ENCODE measurements around the gene RWDD3. TPM values are rescaled to one million over a fixed set of nuclear protein-coding genes. Genes with fewer than 3 reads are reported as not detected.

The RWDD3 gene
- total RNA-seq, 1 experiment from 2014 or later: 15.3 TPM

DNA sequence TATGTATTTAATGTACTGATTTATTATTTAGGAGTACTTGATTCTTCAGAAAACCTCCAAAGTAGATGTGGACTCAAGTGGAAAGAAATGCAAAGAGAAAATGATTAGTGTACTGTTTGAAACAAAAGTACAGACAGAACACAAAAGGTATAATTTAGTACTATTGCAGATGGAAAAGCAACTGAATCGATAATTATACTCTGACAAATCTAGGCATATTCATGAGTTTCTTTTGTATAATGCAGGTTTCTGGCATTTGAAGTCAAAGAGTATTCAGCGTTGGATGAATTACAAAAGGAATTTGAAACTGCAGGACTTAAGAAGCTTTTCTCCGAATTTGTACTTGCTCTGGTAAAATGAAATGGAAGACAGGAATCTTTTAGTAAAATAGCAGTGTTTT is 12.5 kb downstream of the RWDD3 start:
- H3K23ac ChIP-seq (ENCODE audit: insufficient read length, low read depth, low read length): no peak overlapping the region
- Mint-ChIP-seq H3K36me3 (ENCODE audit: insufficient read depth in 1 of 3, low read depth in 3 of 3) (peaks cover 8 to 36% (median 18%) of the 10 kb centered on the region in 3 experiments), H3K4me3 (no peak overlapping the region), H3K9me3 (peaks cover 8% of the 10 kb centered on the region in 2 experiments; a peak in 4 of 5 replicates), H3K27ac (peak overlapping the region; percentile 31 to 97 (median 86); a peak in 5 of 7 replicates), H3K27me3 (ENCODE audit: low read depth) (no peaks in the 10 kb centered on the region), H3K4me1 (peaks cover 15 to 21% of the 10 kb centered on the region in 2 experiments)
- no peak overlapping the region for H2BK120ac ChIP-seq (ENCODE audit: low read depth, low read length, poor library complexity, severe bottlenecking)
- no peak overlapping the region for H3K4ac ChIP-seq (ENCODE audit: low read depth, low read length)
- no peak overlapping the region for H4K91ac ChIP-seq (ENCODE audit: insufficient read length, low read depth, low read length)
- WGBS (ENCODE audit: extremely low coverage, insufficient read length, low lambda C conversion rate): no CpG with 5 or more reads among the region's 3 CpGs
- no peak overlapping the region for H2AFZ ChIP-seq (ENCODE audit: low read length)
- H3K18ac ChIP-seq (ENCODE audit: insufficient read length, low read depth, low read length): no peak overlapping the region
- TF ChIP-seq CTCF (conservative IDR thresholded peaks at IDR 0.05): no peak
- H3K27ac ChIP-seq (ENCODE audit: insufficient read length, low read depth, low read length): no peak overlapping the region
- H4K8ac ChIP-seq (replicated peaks; ENCODE audit: insufficient read length, low read depth, low read length): no peak overlapping the region
- peaks cover 3% of the 10 kb centered on the region for H3K9me3 ChIP-seq (ENCODE audit: control insufficient read depth, low read depth, low read length)
- no peaks in the 10 kb centered on the region for H3K23me2 ChIP-seq (ENCODE audit: insufficient read length, low read depth, low read length, poor library complexity, severe bottlenecking)
- no peak overlapping the region for H3K9ac ChIP-seq (ENCODE audit: extremely low read depth, insufficient read length, low read length)
- no peak for DNase-seq
- H2BK5ac ChIP-seq (ENCODE audit: insufficient read length, low read length): no peak overlapping the region
- no peak overlapping the region for H2BK12ac ChIP-seq (ENCODE audit: insufficient read length, low read depth, low read length)
- H3T11ph ChIP-seq (ENCODE audit: low read length): no peak overlapping the region
- no peaks in the 10 kb centered on the region for H4K20me1 ChIP-seq (ENCODE audit: control insufficient read depth, insufficient read depth, insufficient read length)
- H3K79me2 ChIP-seq (ENCODE audit: insufficient read depth, low read length): no peaks in the 10 kb centered on the region
- H3K27me3 ChIP-seq (ENCODE audit: insufficient read depth, low read length): no peaks in the 10 kb centered on the region
- H2AK5ac ChIP-seq (ENCODE audit: insufficient read length, low read length): no peak overlapping the region
- H2BK20ac ChIP-seq (ENCODE audit: low read depth, low read length, poor library complexity, severe bottlenecking): no peak overlapping the region
- H3K14ac ChIP-seq (ENCODE audit: insufficient read depth, low read length): no peak overlapping the region
- no peak overlapping the region for H4K5ac ChIP-seq (ENCODE audit: insufficient read length, low read depth, low read length)
- no peaks in the 10 kb centered on the region for H3K4me1 ChIP-seq (ENCODE audit: insufficient read depth, low read length)
- no peaks in the 10 kb centered on the region for H3K79me1 ChIP-seq (ENCODE audit: insufficient read depth, low read depth, low read length, poor library complexity, severe bottlenecking)
- no peak overlapping the region for H3K56ac ChIP-seq (ENCODE audit: insufficient read length, low read depth, low read length)
- H3K4me2 ChIP-seq (ENCODE audit: insufficient read depth, insufficient read length, low read length): no peak overlapping the region
- no peak overlapping the region for H2BK15ac ChIP-seq (ENCODE audit: low read depth, low read length)

Data from H9 (cell line).